Stimulated activated CD8-positive, alpha-beta memory T cell treated with anti-CD3 and anti-CD28 coated beads, Interleukin-4, amount 100 ng/mL, for 4 hours (primary cell): ENCODE data around the gene CRYBG2.
"Not testable (repeated sequence)": the region's sequence is repeated elsewhere in the genome, so short reads cannot be mapped to it uniquely, and the experiment has no call there.

Experiments
- DNase-seq, 2 donors: peaks; one replicate each; pipeline ENCODE4 v3.0.0-alpha.2; 2020; ENCODE audit warnings: low read depth in 2 of 2, low spot score in 1 of 2

Gene CRYBG2

DNA sequence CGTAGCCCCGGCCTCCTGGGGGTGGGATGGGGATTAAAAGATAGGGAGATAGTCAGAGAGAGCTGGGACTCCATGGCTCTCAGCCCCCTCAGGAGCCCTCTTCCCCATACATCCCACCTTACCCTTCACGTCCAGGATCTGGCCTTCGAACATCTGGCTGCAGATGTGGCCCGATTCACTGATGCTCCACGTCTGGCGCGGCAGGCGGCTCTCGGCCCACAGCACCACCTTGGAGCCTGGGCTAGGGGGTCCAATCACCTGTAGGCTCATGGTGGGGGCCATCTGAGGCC is 31.9 kb downstream of the CRYBG2 start:
- DNase-seq, result no peak

DNA sequence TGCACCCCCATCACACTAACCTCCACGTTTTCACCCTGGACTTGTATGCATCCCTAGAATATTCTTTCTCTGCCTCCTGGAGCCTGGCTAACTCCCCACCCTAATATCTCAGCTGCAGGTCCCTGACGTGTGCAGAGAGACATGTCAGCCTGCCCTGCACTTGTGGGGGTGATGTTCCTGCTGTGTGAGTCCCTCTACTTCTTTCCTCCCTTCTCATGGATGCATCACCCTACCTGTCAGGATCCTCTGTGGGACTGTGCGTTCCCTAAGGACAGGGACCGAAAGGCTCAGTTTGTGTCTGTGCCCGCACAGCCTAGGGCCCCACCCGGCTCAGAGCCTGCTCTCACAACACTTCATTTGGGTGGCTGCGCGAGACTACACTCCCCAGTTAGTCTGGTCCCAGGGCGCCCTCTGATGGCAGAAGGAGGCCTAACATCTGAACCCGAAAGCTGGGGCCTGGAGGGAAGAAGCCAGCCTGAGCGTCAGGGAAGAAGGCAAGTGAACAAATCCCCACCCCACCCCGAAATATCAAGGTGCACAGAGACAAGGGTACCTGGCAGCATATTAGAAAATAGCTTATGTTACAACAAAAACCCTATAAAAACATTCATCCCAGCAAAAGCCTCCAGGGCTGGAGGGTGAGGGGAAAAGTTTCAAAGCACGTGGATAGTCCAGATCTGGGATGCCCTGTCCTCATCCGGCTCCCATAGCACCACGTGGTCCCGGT is 32.5 kb downstream of the CRYBG2 start:
- peak; percentile 78 to 99 for DNase-seq

DNA sequence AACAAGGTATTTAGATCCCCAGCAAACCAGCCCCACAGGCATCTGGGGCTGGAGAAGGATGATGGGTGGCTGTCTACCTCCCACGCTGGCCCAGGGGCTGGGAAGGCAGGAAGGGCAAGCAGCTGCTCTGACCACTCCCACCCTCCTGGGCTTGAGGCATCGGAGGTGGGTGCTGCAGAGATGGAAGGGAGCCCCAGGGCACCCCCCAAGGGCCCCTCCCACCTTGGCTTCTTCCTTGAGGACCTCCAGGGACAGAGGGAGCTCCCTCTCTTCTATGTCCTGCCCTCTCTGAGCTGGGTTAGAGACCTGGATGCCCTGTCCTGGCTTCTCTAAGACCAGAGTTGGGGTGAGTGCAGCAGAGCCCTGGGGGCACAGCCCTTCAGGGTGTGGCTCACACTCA is 33.0 kb downstream of the CRYBG2 start:
- no peak for DNase-seq

DNA sequence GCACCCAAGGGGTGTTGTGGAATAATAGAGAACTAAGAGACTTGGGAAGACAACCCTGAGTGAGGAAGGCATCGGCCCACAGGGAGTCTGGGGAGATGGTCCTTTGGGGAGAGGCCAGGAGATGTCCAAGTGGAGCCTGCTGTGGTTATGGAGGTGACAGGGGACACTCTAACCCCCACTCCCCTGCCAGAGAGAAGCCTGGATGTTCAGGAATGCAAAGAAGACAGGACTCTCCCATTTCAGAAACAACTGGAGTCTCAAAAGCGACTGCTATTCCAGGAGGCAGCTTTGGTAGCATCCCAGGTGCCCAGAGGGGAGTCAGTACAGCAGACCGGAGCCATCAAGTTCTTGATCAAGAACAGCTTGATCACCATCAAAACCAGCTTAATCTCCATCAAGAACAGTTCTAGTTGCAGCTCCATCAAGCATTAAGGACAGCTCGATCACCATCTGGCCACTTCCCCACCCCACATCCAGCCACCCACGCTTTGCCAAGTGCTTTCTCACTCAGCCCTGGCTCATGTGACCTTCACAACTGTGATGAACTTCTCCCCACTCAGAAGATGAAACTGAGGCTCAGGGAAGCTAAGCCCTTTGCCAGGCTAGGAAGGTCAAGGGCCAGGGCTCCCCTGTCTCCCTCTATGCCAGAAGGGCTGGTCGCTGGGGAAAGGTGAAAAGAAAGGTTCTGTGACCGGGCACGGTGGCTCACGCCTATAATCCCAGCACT is 35.4 kb downstream of the CRYBG2 start:
- no peak for DNase-seq

DNA sequence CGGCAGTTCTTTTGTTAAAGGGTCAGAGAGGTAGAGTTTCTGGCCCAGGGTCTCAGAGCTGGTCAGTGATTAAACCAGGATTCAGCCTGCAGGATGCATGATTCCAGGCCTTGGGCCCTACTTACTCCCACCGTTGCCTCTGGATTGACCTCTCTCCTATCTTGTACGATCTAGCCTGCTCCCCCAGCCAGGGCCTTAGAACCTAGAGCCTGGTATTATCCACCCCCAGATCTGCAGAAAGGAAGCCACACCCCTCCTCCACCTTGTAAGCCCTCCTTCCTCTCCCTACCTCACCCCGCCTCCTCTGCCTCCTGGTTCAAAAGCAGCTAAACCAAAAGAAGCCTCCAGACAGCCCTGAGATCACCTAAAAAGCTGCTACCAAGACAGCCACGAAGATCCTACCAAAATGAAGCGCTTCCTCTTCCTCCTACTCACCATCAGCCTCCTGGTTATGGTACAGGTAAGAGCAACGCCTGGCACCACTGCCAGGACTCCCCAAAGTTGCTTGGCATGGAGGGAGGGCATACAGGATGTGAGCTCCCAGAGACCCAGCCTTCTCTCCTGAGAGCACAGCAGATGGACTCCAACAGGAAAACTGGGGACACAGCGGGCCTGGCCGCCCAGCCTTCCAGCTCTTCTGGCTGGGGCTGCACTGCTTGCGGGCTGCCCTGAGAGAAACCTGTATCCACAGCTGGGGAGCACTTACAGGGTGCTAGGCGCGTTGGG is 36.2 kb downstream of the CRYBG2 start, which contains the start of gene CD52:
Gene CD52 (plus strand): TSS at position 347 of the 726 bp plus-strand sequence. CDS start 60 bp downstream, at position 407.
- peak; percentile 31 to 67 for DNase-seq

DNA sequence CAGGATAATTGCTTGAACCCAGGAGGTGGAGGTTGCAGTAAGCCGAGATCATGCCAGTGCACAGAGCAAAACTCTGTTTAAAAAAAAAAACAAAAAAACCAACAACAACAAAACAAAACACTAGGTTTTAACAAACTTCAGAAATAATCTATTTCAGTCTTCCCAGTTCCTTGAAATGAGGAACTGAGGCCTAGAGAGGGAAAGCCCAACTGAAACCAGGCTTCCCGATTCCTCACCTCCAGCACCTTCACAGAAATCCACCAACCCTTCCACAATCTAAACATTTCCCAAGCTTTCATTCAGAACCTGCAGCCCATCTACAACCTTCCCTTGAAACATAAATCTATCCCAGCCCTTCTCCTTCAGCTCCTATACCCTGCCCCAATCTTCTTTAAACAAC is 36.8 kb downstream of the CRYBG2 start:
- no peak for DNase-seq

DNA sequence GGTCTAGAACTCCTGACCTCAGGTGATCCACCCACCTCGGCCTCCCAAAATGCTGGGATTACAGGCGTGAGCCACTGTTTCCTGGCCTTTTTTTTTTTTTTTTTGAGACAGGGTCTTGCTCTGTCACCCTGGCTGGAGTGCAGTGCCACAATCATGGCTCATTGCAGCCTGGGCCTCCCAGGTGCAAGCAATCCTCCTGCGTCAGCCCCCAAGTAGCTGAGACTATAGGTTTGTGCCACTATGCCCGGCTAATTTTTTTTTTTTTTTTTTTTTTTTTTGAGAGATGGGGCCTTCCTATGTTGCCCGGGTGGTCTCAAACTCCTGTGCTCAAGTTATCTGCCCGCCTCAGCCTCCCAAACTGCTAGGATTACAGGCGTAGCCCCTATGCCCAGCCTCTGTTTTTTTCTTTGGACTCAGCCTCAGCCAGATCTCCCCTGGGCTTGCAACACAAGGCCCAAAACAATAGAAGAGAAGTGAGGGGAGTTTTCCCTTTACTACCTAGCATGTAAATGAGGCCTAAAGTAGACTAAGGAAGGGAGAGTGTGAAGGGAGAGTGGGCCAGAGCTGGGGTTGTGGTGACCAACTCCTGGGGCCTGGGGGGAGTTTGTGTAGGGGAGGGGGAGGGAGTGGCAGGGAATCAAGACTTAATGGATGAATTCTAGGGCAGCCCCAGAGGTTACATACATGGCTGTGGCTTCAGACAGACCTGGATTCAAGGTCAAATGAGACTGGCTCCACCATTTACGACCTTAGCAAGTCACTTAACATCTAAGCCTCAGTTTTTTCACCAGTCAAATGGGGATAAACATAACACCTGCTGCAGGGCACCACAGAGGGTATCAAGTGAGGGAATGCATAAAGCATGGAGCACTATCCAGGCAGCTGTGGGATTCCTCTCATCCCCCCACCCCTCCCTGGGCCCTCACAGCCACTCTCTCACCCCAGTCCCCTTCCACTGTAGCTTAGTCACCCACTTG is 37.8 kb downstream of the CRYBG2 start:
- DNase-seq, result no peak

DNA sequence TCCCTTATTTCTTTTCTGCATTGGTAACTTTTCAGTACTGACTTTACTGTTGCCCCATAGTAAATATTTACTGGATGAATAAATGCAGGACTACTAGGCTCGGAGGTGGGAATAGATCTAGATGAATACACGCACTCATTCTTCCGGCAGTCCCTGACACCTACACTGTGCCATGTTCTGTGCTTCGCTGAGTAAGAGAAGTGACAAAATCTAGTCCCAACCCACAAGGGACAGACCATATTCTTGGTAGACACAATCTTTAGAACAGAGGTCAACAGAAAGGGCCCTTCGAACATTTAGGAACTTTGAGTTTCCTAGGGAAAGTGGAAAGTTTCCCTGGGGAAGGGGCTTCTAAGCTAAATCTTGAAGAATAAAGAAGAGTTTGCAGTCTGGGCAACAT is 39.4 kb downstream of the CRYBG2 start:
- no peak for DNase-seq

DNA sequence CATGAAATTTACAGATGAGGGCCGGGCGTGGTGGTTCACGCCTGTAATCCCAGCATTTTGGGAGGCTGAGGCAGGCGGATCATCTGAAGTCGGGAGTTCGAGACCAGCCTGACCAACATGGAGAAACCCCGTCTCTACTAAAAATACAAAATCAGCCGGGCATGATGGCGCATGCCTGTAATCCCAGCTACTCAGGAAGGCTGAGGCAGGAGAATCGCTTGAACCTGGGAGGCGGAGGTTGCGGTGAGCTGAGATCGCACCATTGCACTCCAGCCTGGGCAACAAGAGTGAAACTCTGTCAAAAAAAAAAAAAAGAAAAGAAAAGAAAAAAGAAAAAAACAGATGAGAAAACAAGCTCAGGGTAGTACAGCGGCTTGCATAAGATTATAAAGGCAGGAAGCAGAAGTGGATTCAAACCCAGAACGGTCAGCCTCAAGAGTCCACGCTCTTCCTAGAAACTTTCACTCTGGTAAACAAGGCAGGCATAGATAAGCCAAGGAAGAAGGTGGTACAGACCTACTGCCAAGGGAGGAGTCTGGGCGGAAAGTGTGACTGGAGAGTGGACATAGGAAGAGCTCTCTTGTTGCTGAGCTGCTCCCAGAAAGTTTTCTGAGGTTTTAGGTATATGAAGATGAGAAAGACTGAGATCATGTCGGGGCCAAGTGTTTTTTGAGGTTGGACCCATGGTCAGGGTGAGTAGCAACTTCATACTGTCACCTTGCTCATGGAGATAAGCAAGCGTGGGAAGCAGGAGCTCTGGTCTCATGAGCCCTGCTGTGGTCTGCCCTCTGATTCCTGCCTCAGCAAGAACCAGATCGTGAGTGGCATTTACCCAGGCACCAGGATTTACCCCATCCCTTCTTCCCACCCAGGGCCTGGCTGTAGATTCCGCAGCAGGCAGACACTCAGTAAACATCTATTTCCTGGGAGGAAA is 45.7 kb downstream of the CRYBG2 start:
- DNase-seq, result not testable (repeated sequence)

DNA sequence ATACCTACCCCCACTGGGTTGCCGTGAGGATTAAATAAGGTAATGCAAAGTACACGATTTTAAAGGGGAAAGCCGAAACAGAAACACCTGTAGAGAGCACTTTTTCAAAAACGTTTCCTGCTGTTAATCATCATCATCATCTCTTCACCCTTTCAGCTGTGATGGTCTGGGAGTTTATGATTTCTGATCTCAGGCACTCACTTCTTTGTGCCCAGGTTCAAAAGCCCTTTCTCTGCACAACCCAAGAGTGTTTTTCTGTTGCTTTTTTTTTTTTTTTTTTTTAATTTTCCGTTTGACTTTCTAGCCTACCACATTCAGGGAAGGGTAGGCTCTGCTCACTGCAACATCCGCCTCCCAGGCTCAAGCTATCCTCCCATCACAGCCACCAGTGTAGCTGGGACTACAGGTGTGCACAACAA is 46.6 kb downstream of the CRYBG2 start:
- no peak for DNase-seq

DNA sequence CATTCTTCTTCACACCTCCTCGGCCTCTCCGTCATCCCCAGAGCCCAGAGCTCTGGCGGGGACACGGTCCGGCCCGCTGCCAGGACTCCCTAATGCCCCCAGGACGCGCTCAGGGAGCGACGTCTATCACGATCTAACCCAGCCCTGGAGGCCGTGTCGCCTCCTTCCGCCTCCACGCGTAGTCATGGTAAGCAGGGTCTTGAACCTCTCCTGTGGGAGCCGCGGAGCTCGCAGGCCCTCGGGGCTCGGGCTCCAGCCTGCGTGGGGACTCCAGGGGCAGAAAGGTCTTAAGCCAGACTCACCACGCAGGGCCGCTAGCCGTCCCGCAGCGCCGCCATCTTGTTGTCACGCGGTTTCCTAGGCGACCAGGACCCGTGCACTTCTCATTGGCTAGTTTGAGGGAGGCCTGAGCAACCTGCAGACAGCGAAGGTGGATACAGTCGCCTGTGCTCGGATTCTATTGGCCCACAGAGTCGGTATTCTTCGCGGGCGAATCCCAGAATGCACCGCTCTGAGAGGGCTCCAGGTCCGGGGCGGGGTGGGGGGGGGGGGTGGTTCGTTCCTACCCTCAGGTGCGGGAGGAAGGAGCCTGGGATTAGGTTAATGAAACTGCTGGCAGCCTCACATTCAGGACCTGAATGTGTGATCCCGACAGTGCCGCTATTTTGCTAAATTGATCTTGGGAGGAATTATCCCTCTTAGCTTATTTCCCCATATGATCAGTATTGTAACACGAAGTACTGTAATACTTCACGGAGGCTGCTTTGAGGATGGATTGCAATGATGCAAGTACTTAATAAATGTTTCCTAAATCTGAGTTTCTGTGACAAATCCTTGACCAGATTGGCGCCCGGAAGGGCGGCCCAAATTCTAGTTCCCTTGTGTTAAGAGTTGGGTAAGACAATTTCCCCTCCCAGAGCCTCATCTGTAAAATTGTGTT is 47.4 kb downstream of the CRYBG2 start, which contains the start of gene UBXN11:
Gene UBXN11 (minus strand): TSS at position 347 of the 940 bp plus-strand sequence. CDS start 3,753 bp downstream, outside the sequence.
- DNase-seq, result peak; percentile 84 to 85

DNA sequence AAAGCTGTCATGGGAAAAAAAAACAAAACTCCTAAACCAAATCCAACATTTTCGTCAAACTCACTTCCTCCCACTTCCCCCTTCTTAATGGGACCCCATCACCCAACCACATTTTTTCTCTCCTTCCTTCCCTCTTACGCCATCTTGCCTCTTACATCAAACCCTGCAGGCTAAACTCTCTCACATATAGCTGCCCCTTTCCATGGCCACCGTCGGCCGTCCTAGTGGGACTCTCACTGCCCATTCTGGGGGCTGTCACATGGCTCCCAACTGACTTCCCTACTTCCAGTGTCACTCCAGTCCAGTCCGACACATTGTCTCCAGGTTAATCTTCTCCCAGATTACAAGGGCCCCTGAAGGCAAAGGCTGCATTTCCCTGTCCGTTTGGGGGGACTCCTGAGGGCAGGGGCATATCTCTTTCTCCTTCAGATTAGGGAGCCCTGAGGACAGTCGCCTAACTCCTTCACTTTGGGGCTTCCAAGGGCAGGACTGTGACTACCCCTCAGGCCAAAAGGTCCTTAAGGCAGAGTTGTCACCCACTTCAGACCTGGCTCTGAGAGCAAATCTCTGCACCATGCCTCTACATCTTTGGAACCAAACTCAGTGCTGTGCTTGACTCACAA is 48.2 kb downstream of the CRYBG2 start:
- DNase-seq, result no peak

DNA sequence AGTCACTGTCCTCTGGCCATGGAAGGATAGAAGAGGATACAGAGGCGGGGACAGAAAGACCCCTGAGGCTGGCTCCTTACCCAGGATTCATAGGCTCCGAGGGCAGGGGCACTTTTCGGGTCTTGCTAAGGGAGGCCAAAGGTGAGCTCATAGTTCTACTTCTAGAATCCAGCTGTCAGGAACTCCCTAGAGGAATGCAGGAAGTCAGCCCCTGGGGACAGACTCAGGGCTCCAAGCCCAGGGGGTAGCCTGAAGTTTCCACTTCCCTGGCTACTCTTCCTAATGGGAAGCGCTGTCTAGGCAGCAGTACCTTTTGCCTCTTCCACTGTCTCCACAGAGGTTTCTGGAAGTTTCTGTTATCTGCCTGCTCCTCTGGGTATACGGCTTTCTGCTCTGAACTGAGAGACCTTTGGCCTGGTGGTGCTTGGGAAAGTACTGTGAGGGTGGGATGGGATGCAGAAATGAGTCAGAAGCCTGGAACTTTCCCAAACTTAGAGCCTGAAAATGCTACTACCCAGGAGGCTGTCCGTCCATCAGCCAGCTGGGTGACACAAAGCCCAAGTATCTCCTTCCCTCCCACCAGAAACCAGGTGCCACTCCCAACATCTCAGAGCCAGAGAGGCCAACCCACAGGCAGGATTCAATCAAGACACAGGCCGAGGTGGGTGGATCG is 51.1 kb downstream of the CRYBG2 start:
- no peak for DNase-seq

DNA sequence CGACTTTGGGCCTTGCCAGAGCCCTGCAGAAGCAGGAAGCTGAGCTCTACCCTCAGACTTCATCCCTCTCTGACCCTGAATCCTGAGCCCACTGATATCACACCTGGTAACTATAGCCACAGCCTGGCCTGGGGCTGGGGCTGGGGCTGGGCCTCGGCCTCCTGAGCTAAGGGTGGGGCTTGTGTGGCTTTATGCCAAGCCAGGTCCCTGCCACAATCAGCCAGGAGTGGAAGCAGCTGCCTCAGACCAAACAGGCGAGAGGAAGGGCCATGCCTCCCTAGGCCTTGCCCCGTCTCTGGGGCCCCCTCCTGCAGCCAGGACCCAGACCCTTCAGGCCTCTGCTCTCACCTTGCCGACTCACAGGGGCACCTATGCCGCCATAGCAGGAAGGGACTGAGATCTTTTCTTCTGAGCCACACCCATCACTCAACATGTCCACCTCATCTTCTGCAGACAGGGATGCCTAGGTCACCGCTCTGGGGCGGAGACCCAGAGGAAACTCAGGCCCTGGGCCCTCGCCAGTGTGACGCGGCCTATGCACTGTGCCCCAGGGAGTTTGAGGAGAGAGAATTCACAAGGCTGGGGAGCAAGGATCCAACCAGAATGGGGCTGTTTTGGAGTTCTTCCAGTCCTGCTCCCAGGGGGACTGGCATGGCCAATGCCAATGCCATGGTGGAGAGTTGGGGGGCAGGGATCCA is 53.2 kb downstream of the CRYBG2 start:
- no peak for DNase-seq

DNA sequence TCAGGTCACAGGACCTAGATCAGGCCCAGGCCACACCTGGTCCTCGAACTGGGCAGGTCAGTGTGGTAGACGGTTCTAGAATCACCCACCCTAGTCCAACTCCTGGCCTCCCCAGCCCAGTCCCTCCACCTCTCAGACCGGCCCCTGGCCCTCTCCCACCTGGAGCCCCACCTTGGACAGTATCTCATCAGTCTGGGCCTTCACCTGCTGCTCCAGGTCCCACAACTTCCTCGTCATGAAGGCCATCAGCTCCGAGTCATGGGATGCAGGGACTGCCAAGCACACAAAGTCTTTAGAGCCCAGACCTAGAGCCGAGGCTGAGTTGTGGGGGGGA is 56.2 kb downstream of the CRYBG2 start:
- DNase-seq, result no peak

DNA sequence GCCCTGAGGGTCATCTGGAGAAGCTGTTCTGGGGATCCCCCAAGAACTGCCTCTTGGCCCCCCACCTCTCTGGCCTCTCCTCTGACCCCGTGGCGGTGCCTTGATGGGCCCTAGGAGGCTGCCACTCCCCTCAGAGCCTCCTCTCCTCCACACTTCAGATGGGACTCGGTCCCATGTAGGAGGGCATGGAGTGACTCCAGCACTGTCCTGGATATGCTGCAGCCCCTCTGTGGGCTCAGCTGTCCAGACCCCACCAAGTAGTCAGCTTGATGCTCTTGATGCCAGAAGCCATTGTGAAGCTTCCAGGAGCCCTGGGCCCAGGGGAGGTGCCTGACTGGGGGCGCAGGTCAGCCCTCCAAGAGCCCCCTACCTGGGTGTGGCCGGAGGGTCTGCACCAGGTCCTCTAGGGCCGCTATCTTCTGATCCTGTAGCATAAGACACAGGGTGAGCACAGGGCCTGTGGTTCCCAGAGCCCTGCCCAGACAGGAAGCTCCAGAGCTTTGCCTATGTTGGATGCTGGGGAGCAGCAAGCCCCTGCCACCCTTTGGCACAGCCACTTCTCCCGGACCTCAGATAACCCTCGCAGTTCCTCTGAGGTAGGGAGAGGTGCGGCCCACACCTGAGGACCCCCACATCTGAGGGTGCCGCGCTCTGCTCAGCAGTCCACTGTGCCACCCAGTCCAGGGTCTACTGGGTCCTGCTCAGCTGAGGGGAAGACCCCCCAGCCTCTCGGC is 56.7 kb downstream of the CRYBG2 start:
- no peak for DNase-seq
